ENCODE results near the gene BLID. TPM values are rescaled to one million over a fixed set of nuclear protein-coding genes. Genes with fewer than 3 reads are reported as not detected.

Gene BLID
- total and polyA plus RNA-seq, 3 donors from 2014 or later = 2.8 to 4.6 TPM; not detected in 1

DNA sequence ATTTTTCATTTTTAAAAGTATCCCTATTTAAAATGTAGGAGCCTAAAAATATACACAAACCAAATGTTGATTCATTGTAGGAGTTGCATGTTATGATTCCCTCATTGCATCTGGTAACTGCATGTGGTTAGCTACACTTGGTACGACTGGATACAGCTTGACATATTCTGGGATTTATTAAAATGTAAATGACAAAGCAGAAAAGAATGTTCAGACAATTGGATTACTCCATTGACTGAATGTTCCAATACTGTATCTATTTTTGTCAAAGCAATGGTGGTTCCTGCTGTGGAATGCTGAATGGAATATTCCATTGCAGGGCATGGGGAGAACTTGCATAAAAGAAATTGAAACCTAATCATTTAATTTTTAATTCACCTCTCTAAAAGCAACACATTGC, 30.8 kb downstream of the BLID start:
- Histone ChIP-seq H3K9me3 (no peaks in the 10 kb centered on the region), H3K4me3 (no peak overlapping the region), H3K27me3 (no peaks in the 10 kb centered on the region), H3K36me3 (ENCODE audit: low read depth, missing control alignments) (no peaks in the 10 kb centered on the region), H3K4me1 (peaks cover 4% of the 10 kb centered on the region), H3K27ac (no peak overlapping the region)
- intact Hi-C loops (cut with DNase I; ENCODE audit: low total_unique reads) = no loop called here
- DNase-seq = no peak
- TF ChIP-seq, protein P1, sequence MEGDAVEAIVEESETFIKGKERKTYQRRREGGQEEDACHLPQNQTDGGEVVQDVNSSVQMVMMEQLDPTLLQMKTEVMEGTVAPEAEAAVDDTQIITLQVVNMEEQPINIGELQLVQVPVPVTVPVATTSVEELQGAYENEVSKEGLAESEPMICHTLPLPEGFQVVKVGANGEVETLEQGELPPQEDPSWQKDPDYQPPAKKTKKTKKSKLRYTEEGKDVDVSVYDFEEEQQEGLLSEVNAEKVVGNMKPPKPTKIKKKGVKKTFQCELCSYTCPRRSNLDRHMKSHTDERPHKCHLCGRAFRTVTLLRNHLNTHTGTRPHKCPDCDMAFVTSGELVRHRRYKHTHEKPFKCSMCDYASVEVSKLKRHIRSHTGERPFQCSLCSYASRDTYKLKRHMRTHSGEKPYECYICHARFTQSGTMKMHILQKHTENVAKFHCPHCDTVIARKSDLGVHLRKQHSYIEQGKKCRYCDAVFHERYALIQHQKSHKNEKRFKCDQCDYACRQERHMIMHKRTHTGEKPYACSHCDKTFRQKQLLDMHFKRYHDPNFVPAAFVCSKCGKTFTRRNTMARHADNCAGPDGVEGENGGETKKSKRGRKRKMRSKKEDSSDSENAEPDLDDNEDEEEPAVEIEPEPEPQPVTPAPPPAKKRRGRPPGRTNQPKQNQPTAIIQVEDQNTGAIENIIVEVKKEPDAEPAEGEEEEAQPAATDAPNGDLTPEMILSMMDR (IDR thresholded peaks at IDR 0.05) = no peak
- TF ChIP-seq POLR2A (IDR thresholded peaks at IDR 0.05) = no peak
- 24 to 31% methylated on average over 1 of the region's 1 CpG for WGBS, 2 donors

DNA sequence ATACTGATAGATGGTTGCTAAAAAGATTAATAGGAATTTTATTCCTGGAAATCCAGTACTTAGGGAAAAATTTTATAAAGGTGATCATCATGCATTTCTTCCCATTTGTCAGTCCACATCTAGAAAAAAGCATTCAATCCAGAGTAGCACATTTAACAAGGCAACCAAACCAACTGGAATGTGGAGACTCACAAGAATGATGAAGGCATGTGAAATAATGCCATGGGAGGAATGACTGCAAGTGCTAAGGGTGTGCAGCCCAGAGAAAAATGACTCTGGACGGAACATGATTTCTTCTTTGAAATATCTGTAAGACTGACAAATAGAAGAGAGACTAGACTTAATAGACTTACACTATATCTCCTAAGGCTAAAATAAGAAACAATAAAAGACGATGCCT, 33.8 kb downstream of the BLID start:
- no peaks in the 10 kb centered on the region for H3K36me3 ChIP-seq (ENCODE audit: low read depth, missing control alignments)
- TF ChIP-seq, protein P1 (IDR thresholded peaks at IDR 0.05) = no peak
- TF ChIP-seq POLR2A (IDR thresholded peaks at IDR 0.05) = no peak
- WGBS, 2 donors = 97 to 100% methylated on average over 2 of the region's 2 CpGs
- H3K4me3 ChIP-seq = no peak overlapping the region
- peaks cover 4% of the 10 kb centered on the region for H3K4me1 ChIP-seq
- H3K27me3 ChIP-seq = no peaks in the 10 kb centered on the region
- intact Hi-C loops (cut with DNase I; ENCODE audit: low total_unique reads) = no loop called here
- H3K9me3 ChIP-seq = no peaks in the 10 kb centered on the region
- no peak for DNase-seq
- no peak overlapping the region for H3K27ac ChIP-seq

DNA sequence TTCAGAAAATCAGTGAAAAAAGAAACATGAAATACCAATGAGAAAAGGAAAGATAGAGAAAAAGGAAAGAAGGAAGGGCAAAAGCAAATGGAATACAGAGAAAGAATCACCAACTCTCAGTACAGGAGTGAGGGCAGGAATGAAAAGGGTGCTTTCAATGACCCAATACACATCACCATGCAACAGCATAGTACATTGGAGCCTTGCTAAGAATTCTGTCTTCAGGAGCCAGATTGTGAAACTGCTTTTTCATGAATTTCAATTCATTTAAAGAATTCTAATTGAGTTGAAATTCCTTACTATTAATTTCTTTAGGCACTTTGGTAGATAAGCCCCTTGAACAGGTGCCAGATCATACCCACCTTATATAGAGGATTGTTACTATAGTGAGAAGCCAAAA, 34.9 kb downstream of the BLID start:
- H3K36me3 ChIP-seq (ENCODE audit: low read depth, missing control alignments) = no peaks in the 10 kb centered on the region
- no peaks in the 10 kb centered on the region for H3K9me3 ChIP-seq
- H3K27me3 ChIP-seq = no peaks in the 10 kb centered on the region
- no peak for DNase-seq
- intact Hi-C loops (cut with DNase I; ENCODE audit: low total_unique reads) = no loop called here
- no peak overlapping the region for H3K27ac ChIP-seq
- peaks cover 4% of the 10 kb centered on the region for H3K4me1 ChIP-seq
- H3K4me3 ChIP-seq = no peak overlapping the region
- no peak for TF ChIP-seq POLR2A (IDR thresholded peaks at IDR 0.05)
- TF ChIP-seq, protein P1 (IDR thresholded peaks at IDR 0.05) = no peak

DNA sequence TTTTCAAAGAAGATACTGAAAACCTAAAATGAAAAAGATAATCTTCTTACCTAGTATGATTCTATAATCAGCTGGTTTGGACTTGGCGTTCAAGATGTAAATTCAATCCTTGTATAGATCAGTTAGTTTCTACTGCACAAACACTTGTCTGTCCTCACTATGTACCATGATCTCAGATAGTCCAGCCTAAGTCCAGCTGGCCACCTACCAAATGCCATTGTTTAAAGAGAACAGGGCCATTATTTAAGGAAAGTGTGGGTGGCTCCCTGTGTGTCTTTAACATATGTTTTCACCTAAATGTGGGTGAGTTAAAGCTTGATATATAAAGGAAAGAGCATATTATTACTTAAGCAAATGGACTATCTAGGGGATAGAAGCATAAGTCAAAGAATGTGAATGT, 38.6 kb downstream of the BLID start:
- 75 to 92% methylated on average over 1 of the region's 1 CpG for WGBS, 2 donors
- no peak overlapping the region for H3K4me3 ChIP-seq
- intact Hi-C loops (cut with DNase I; ENCODE audit: low total_unique reads) = no loop called here
- no peak overlapping the region for H3K27ac ChIP-seq
- H3K4me1 ChIP-seq = no peaks in the 10 kb centered on the region
- H3K9me3 ChIP-seq = no peaks in the 10 kb centered on the region
- no peaks in the 10 kb centered on the region for H3K36me3 ChIP-seq (ENCODE audit: low read depth, missing control alignments)
- no peak for TF ChIP-seq POLR2A (IDR thresholded peaks at IDR 0.05)
- TF ChIP-seq, protein P1 (IDR thresholded peaks at IDR 0.05) = no peak
- no peak for DNase-seq
- no peaks in the 10 kb centered on the region for H3K27me3 ChIP-seq

DNA sequence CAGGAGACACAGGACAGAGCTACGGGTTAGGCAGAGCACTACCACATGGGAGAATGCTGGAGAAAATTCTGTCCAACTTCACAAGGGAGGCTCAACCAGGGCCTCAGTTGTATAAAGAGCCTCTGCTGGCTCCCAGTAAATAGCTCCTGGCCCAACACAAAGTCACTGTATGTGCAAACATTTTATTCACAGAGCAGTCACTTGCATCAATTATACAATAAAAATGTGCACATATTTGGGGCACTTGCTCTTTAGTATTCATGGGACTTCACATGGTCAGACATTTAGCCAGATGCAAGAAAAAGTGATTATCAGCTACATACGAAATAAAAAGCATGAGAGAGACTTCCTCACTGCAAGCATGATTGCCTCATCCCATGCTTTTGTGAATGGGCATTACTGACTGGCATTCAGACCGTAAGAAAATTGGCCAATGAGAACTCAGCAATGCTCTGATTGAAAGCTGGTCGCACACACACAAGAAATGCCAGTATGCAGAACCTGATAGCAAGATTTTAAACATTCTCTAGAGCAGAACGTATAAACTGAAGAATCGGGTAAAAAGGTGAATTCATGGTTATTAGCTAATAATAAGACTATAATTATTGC, 39.4 kb downstream of the BLID start:
- no peak overlapping the region for H3K27ac ChIP-seq
- H3K27me3 ChIP-seq = no peaks in the 10 kb centered on the region
- TF ChIP-seq POLR2A (IDR thresholded peaks at IDR 0.05) = no peak
- TF ChIP-seq, protein P1 (IDR thresholded peaks at IDR 0.05) = no peak
- H3K36me3 ChIP-seq (ENCODE audit: low read depth, missing control alignments) = no peaks in the 10 kb centered on the region
- WGBS, 2 donors = 90 to 91% methylated on average over 6 of the region's 6 CpGs
- H3K9me3 ChIP-seq = no peaks in the 10 kb centered on the region
- no peaks in the 10 kb centered on the region for H3K4me1 ChIP-seq
- intact Hi-C loops (cut with DNase I; ENCODE audit: low total_unique reads) = no loop called here
- no peak for DNase-seq
- no peak overlapping the region for H3K4me3 ChIP-seq
